BJ (cell line): ENCODE measurements around the gene GPHN. TPM values are rescaled to one million over a fixed set of nuclear protein-coding genes. Genes with fewer than 3 reads are reported as not detected.

Experiments used
- CTCF ChIA-PET: fragments of 350-600 bp; formaldehyde crosslinking; extraction: SDS; loops from one replicate; lab custom pipeline; 2021; ENCODE audit warnings: antibody characterized with exemption, inconsistent platforms; lab: Yijun Ruan, JAX
- POLR2A ChIA-PET: fragments of 300-600 bp; sonication (Branson Sonifier 250); formaldehyde crosslinking; extraction: SDS; loops from one replicate; lab custom pipeline; 2021; ENCODE audit warnings: antibody characterized with exemption; lab: Charles Lee
- DNase-seq: peaks from one replicate; pipeline ENCODE4 v3.0.0-alpha.2; 2011; ENCODE audit warnings: low read depth
- H3K27me3 ChIP-seq: 2 replicates; pipeline ENCODE4 v1.6.0; 2011; ENCODE audit warnings: low read length; ENCODE audit not compliant: control insufficient read depth, insufficient read depth
- H3K36me3 ChIP-seq: 2 replicates; pipeline ENCODE4 v1.5.1; 2011; ENCODE audit warnings: low read length; ENCODE audit not compliant: control insufficient read depth, insufficient read depth
- H3K4me3 ChIP-seq: 2 replicates; pipeline ENCODE4 v1.5.1; 2011; ENCODE audit warnings: low read depth, mild to moderate bottlenecking, control low read depth, low read length
- CTCF ChIP-seq: IDR thresholded peaks from 2 replicates; pipeline ENCODE4 v1.5.1; 2011; ENCODE audit warnings: low read depth, mild to moderate bottlenecking, control low read depth, inconsistent platforms, low read length, moderate library complexity; ENCODE audit not compliant: insufficient read depth
- polyA plus RNA-seq: library from polyadenylated mRNA; depleted of rRNA; stranded (reverse); fragments of >200 nt; gene quantifications from 2 replicates; pipeline ENCODE4 v1.2.3, GENCODE V29; 2011

GPHN gene
- polyA plus RNA-seq, 1 experiment, result 7.7 TPM

- Histone ChIP-seq H3K4me3 (no peak overlapping the region), H3K27me3 (no peaks in the 10 kb centered on the region), H3K36me3 (no peaks in the 10 kb centered on the region)
- DNase-seq, result no peak
- CTCF ChIA-PET, result no interaction called here
- POLR2A ChIA-PET, result no interaction called here
- TF ChIP-seq CTCF, result no peak
These were observed 128.3 kb downstream of the GPHN start for GRCh38 chr14:66636240-66636639.

- no peaks in the 10 kb centered on the region for H3K27me3 ChIP-seq
- ChIA-PET POLR2A (no interaction called here), CTCF (no interaction called here)
- H3K4me3 ChIP-seq, result no peak overlapping the region
- DNase-seq, result no peak
- no peak for TF ChIP-seq CTCF
- no peaks in the 10 kb centered on the region for H3K36me3 ChIP-seq
These were observed 130.7 kb downstream of the GPHN start for GRCh38 chr14:66638689-66639088.

GRCh38 chr14:66641861-66642635, 134.1 kb downstream of the GPHN start:
- Histone ChIP-seq H3K4me3 (no peak overlapping the region), H3K27me3 (no peaks in the 10 kb centered on the region), H3K36me3 (no peaks in the 10 kb centered on the region)
- DNase-seq, result no peak
- ChIA-PET CTCF (interaction anchor here (1.8 kb wide), 1 partner anchor 18 kb away, joined by 4 read pairs; no protein-coding TSS in a partner anchor), POLR2A (no interaction called here)
- no peak for TF ChIP-seq CTCF

GRCh38 chr14:66643344-66643743, 135.4 kb downstream of the GPHN start:
- H3K27me3 ChIP-seq, result no peaks in the 10 kb centered on the region
- no peak for DNase-seq
- H3K36me3 ChIP-seq, result no peaks in the 10 kb centered on the region
- no peak for TF ChIP-seq CTCF
- POLR2A ChIA-PET, result no interaction called here
- CTCF ChIA-PET, result interaction anchor here (1.8 kb wide), 1 partner anchor 19 kb away, joined by 4 read pairs; no protein-coding TSS in a partner anchor
- no peak overlapping the region for H3K4me3 ChIP-seq

- ChIA-PET CTCF (no interaction called here), POLR2A (no interaction called here)
- no peaks in the 10 kb centered on the region for H3K27me3 ChIP-seq
- H3K36me3 ChIP-seq, result no peaks in the 10 kb centered on the region
- no peak overlapping the region for H3K4me3 ChIP-seq
- TF ChIP-seq CTCF, result no peak
- no peak for DNase-seq
These were observed 137.8 kb downstream of the GPHN start for GRCh38 chr14:66645716-66646115.
